CD8-positive, alpha-beta memory T cell (primary cell): ENCODE measurements around the gene GP9. TPM values are rescaled to one million over a fixed set of nuclear protein-coding genes. Genes with fewer than 3 reads are reported as not detected.
A peak's percentile ranks its signal among the peaks of the same experiment; 100 is the strongest.

ENCODE experiments used
- CTCF ChIA-PET: fragments of 350-600 bp; sonication (Branson Sonifier 250); formaldehyde crosslinking; loops from one replicate; lab custom pipeline; 2021; ENCODE audit warnings: antibody characterized with exemption; lab: Charles Lee
- POLR2A ChIA-PET: fragments of 350-600 bp; sonication (Branson Sonifier 250); formaldehyde crosslinking; loops from one replicate; lab custom pipeline; 2021; ENCODE audit warnings: antibody characterized with exemption; lab: Charles Lee
- DNase-seq, 5 donors: peaks; one replicate each; pipeline versions ENCODE4 v3.0.0 to v3.0.0-alpha.2; 2020 to 2022; ENCODE audit warnings: mixed read lengths in 1 of 5
- H3K27ac ChIP-seq: one replicate; pipeline ENCODE4 v1.7.0; 2013; ENCODE audit warnings: low read depth, mild to moderate bottlenecking, low read length, moderate library complexity
- H3K27me3 ChIP-seq: 2 replicates; pipeline ENCODE4 v1.7.0; 2013; ENCODE audit warnings: low read length, mild to moderate bottlenecking; ENCODE audit not compliant: insufficient read depth, poor library complexity, severe bottlenecking
- H3K36me3 ChIP-seq: 2 replicates; pipeline ENCODE4 v1.7.0; 2013; ENCODE audit warnings: mild to moderate bottlenecking, low read length, moderate library complexity; ENCODE audit not compliant: insufficient read depth
- H3K4me1 ChIP-seq: 2 replicates; pipeline ENCODE4 v1.7.0; 2013; ENCODE audit warnings: mild to moderate bottlenecking, low read length, moderate library complexity; ENCODE audit not compliant: insufficient read depth
- H3K4me3 ChIP-seq: 2 replicates; pipeline ENCODE4 v1.7.0; 2013; ENCODE audit warnings: mild to moderate bottlenecking, low read length
- H3K9me3 ChIP-seq: 2 replicates; pipeline ENCODE4 v1.7.0; 2013; ENCODE audit warnings: mild to moderate bottlenecking, low read length
- H3K27ac Mint-ChIP-seq, 8 donors: one replicate each; pipeline ENCODE4 v1.8.0; 2020 to 2021; ENCODE audit warnings: mixed read lengths in 8 of 8, mild to moderate bottlenecking in 6 of 8, inconsistent platforms in 3 of 8, moderate library complexity in 3 of 8
- H3K27me3 Mint-ChIP-seq, 2 donors: one replicate each; pipeline ENCODE4 v1.8.0; 2020 to 2021; ENCODE audit warnings: mixed read lengths in 2 of 2, mild to moderate bottlenecking in 1 of 2, moderate library complexity in 1 of 2
- H3K36me3 Mint-ChIP-seq, 3 donors: one replicate each; pipeline ENCODE4 v1.8.0; 2020 to 2021; ENCODE audit warnings: mixed read lengths in 3 of 3, inconsistent platforms in 1 of 3, mild to moderate bottlenecking in 1 of 3
- H3K4me1 Mint-ChIP-seq, 3 donors: one replicate each; pipeline ENCODE4 v1.8.0; 2020 to 2021; ENCODE audit warnings: mixed read lengths in 3 of 3, inconsistent platforms in 1 of 3, mild to moderate bottlenecking in 1 of 3
- H3K4me3 Mint-ChIP-seq, 7 donors: one replicate each; pipeline ENCODE4 v1.8.0; 2020 to 2021; ENCODE audit warnings: mixed read lengths in 7 of 7, mild to moderate bottlenecking in 6 of 7, moderate library complexity in 4 of 7, inconsistent platforms in 2 of 7
- H3K9me3 Mint-ChIP-seq, 5 donors: one replicate each; pipeline ENCODE4 v1.8.0; 2020 to 2022; ENCODE audit warnings: mixed read lengths in 5 of 5, mild to moderate bottlenecking in 3 of 5, moderate library complexity in 2 of 5, inconsistent platforms in 1 of 5
- polyA plus RNA-seq: library from polyadenylated mRNA; unstranded; fragments of 300-500 nt; fragmentation: Illumina TruSeq; gene quantifications from one replicate; pipeline ENCODE4 v1.2.3, GENCODE V29; 2021
- total RNA-seq, 2 experiments: library from RNA; stranded (reverse); gene quantifications; one replicate each; pipeline ENCODE4 v1.2.3, GENCODE V29; 2021

Gene GP9
- total and polyA plus RNA-seq, 3 experiments from 2014 or later = not detected

GRCh38 chr3:129027544-129027880 is 33.1 kb upstream of the GP9 start:
- ChIA-PET POLR2A (interaction anchor here (1.0 to 3.0 kb wide), 5 partner anchors 11 to 134 kb away, joined by 3 to 50 read pairs (median 10); partner anchors contain the start of genes CFAP92 and RAB43), CTCF (interaction anchor here (0.7 to 5.4 kb wide), 19 partner anchors 10 to 222 kb away, joined by 3 to 96 read pairs (median 4); partner anchors contain the start of genes CFAP92, CNBP, COPG1 and RAB43)
- Mint-ChIP-seq H3K36me3 (peaks cover 0 to 4% (median 3%) of the 10 kb centered on the region in 3 donors), H3K4me1 (peaks cover 19 to 28% (median 20%) of the 10 kb centered on the region in 3 donors), H3K4me3 (peak overlapping the region in 5 of 7 donors; percentile 8 to 36 (median 23)), H3K9me3 (no peaks in the 10 kb centered on the region), H3K27ac (no peak overlapping the region), H3K27me3 (no peaks in the 10 kb centered on the region)
- Histone ChIP-seq H3K36me3 (no peaks in the 10 kb centered on the region), H3K27ac (no peak overlapping the region), H3K27me3 (no peaks in the 10 kb centered on the region), H3K4me1 (peaks cover 16% of the 10 kb centered on the region), H3K9me3 (no peaks in the 10 kb centered on the region), H3K4me3 (peak overlapping the region; percentile 62)
- no peak for DNase-seq

GRCh38 chr3:129028866-129029265 is 31.7 kb upstream of the GP9 start:
- POLR2A ChIA-PET = no interaction called here
- Mint-ChIP-seq H3K27ac (peak overlapping the region in 3 of 8 donors; percentile 16 to 70 (median 17)), H3K27me3 (peaks cover 0 to 2% of the 10 kb centered on the region in 2 donors), H3K9me3 (no peaks in the 10 kb centered on the region), H3K36me3 (peaks cover 0 to 4% (median 3%) of the 10 kb centered on the region in 3 donors), H3K4me1 (peaks cover 17 to 21% (median 20%) of the 10 kb centered on the region in 3 donors), H3K4me3 (peak overlapping the region in 1 of 7 donors; percentile 26)
- Histone ChIP-seq H3K27ac (no peak overlapping the region), H3K4me1 (peaks cover 16% of the 10 kb centered on the region), H3K9me3 (no peaks in the 10 kb centered on the region), H3K36me3 (no peaks in the 10 kb centered on the region), H3K4me3 (no peak overlapping the region), H3K27me3 (no peaks in the 10 kb centered on the region)
- CTCF ChIA-PET = interaction anchor here (3.4 to 5.4 kb wide), 2 partner anchors 14 to 58 kb away, joined by 28 to 96 read pairs; no protein-coding TSS in a partner anchor
- DNase-seq = no peak

- Histone ChIP-seq H3K27me3 (no peaks in the 10 kb centered on the region), H3K4me1 (peaks cover 20% of the 10 kb centered on the region), H3K4me3 (no peak overlapping the region), H3K27ac (no peak overlapping the region), H3K36me3 (no peaks in the 10 kb centered on the region), H3K9me3 (no peaks in the 10 kb centered on the region)
- Mint-ChIP-seq H3K4me3 (no peak overlapping the region), H3K9me3 (no peaks in the 10 kb centered on the region), H3K27ac (no peak overlapping the region), H3K36me3 (peaks cover 0 to 3% (median 2%) of the 10 kb centered on the region in 3 donors), H3K4me1 (peaks cover 12 to 18% (median 13%) of the 10 kb centered on the region in 3 donors), H3K27me3 (peaks cover 0 to 2% of the 10 kb centered on the region in 2 donors)
- no peak for DNase-seq
- ChIA-PET POLR2A (no interaction called here), CTCF (interaction anchor here (0.9 to 3.1 kb wide), 4 partner anchors 9 to 61 kb away, joined by 3 to 14 read pairs (median 5); no protein-coding TSS in a partner anchor)
Observed at GRCh38 chr3:129030611-129031010, 30.0 kb upstream of the GP9 start.

- Histone ChIP-seq H3K36me3 (no peaks in the 10 kb centered on the region), H3K9me3 (no peaks in the 10 kb centered on the region), H3K27me3 (no peaks in the 10 kb centered on the region), H3K4me1 (peaks cover 17% of the 10 kb centered on the region), H3K27ac (no peak overlapping the region), H3K4me3 (no peak overlapping the region)
- Mint-ChIP-seq H3K9me3 (no peaks in the 10 kb centered on the region), H3K4me1 (peaks cover 4 to 14% (median 9%) of the 10 kb centered on the region in 3 donors), H3K27me3 (peaks cover 0 to 2% of the 10 kb centered on the region in 2 donors), H3K36me3 (peaks cover 0 to 3% (median 0%) of the 10 kb centered on the region in 3 donors), H3K4me3 (no peak overlapping the region), H3K27ac (peak overlapping the region in 1 of 8 donors; percentile 77)
- CTCF ChIA-PET = interaction anchor here (1.4 to 3.1 kb wide), 2 partner anchors 21 to 61 kb away, joined by 3 to 14 read pairs; no protein-coding TSS in a partner anchor
- no peak for DNase-seq
- POLR2A ChIA-PET = no interaction called here
Observed at GRCh38 chr3:129031476-129032215, 28.9 kb upstream of the GP9 start.

DNA sequence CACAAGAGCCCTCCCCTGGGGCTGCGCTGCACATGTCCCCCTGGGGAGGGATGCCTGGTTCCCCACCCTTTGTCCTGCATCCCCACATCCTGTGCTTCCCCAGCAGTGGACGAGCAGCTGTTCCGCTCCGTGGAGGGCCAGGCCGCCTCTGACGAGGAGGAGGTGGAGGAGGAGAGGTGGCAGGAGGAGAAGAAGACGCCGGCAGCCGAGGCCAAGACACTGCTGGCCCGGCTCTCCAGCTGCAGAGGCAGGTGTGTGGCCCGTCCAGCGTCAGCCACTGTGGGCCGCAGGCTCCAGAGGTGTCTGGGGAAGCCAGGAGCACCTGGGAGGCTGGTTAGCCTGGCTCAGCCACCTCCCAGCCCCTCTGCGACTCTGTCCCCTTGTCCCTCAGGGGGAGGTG is 27.9 kb upstream of the GP9 start:
- DNase-seq = no peak
- H3K27me3 ChIP-seq = no peaks in the 10 kb centered on the region
- Mint-ChIP-seq H3K27me3 (peaks cover 0 to 2% of the 10 kb centered on the region in 2 donors), H3K9me3 (no peaks in the 10 kb centered on the region), H3K36me3 (peaks cover 0 to 3% (median 0%) of the 10 kb centered on the region in 3 donors), H3K4me3 (no peak overlapping the region), H3K4me1 (peaks cover 0 to 10% (median 6%) of the 10 kb centered on the region in 3 donors), H3K27ac (no peak overlapping the region)
- no peak overlapping the region for H3K4me3 ChIP-seq
- ChIA-PET POLR2A (no interaction called here), CTCF (interaction anchor here (0.8 to 3.1 kb wide), 3 partner anchors 20 to 213 kb away, joined by 3 to 14 read pairs (median 4); no protein-coding TSS in a partner anchor)
- no peak overlapping the region for H3K27ac ChIP-seq
- peaks cover 10% of the 10 kb centered on the region for H3K4me1 ChIP-seq
- H3K36me3 ChIP-seq = no peaks in the 10 kb centered on the region
- no peaks in the 10 kb centered on the region for H3K9me3 ChIP-seq

DNA sequence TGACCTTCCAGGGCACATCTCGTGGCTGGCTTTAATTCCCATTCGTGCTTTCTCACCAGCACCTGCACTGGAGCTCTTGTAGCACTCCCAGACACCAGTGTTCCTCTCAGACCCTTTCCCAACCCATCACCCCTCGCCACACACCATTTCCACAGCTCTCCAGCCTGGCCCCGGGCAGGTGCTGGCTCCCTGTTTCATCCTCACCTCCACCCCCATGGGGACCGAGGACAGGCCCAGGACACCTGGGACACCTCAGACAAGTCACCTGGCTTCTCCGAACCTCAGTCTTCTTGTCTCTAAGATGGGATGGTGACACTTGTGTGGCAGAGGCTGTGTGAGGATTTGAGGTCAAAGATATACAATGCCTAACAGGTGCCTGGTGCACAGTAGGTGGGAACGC is 27.4 kb upstream of the GP9 start:
- Histone ChIP-seq H3K4me3 (no peak overlapping the region), H3K36me3 (no peaks in the 10 kb centered on the region), H3K9me3 (no peaks in the 10 kb centered on the region), H3K27me3 (no peaks in the 10 kb centered on the region), H3K4me1 (peaks cover 10% of the 10 kb centered on the region), H3K27ac (no peak overlapping the region)
- DNase-seq = no peak
- Mint-ChIP-seq H3K27me3 (peaks cover 0 to 2% of the 10 kb centered on the region in 2 donors), H3K4me1 (peaks cover 0 to 10% (median 6%) of the 10 kb centered on the region in 3 donors), H3K36me3 (peaks cover 0 to 3% (median 0%) of the 10 kb centered on the region in 3 donors), H3K27ac (no peak overlapping the region), H3K9me3 (no peaks in the 10 kb centered on the region), H3K4me3 (no peak overlapping the region)
- ChIA-PET POLR2A (no interaction called here), CTCF (interaction anchor here (0.8 kb wide), 1 partner anchor 212 kb away, joined by 4 read pairs; no protein-coding TSS in a partner anchor)

- Mint-ChIP-seq H3K4me3 (no peak overlapping the region), H3K36me3 (peaks cover 0 to 3% (median 0%) of the 10 kb centered on the region in 3 donors), H3K9me3 (no peaks in the 10 kb centered on the region), H3K27ac (peak overlapping the region in 2 of 8 donors; percentile 29 to 60), H3K4me1 (peaks cover 0 to 10% (median 6%) of the 10 kb centered on the region in 3 donors), H3K27me3 (peaks cover 0 to 2% of the 10 kb centered on the region in 2 donors)
- H3K36me3 ChIP-seq = no peaks in the 10 kb centered on the region
- H3K4me3 ChIP-seq = no peak overlapping the region
- H3K4me1 ChIP-seq = peaks cover 10% of the 10 kb centered on the region
- no peaks in the 10 kb centered on the region for H3K27me3 ChIP-seq
- DNase-seq = no peak
- ChIA-PET CTCF (interaction anchor here (0.9 to 1.3 kb wide), 3 partner anchors 18 to 63 kb away, joined by 3 to 4 read pairs (median 4); no protein-coding TSS in a partner anchor), POLR2A (no interaction called here)
- H3K27ac ChIP-seq = no peak overlapping the region
- H3K9me3 ChIP-seq = no peaks in the 10 kb centered on the region
Observed at GRCh38 chr3:129033633-129034321, 26.8 kb upstream of the GP9 start.
